GM10266 (cell line): ENCODE results near the gene KIF6.

Experiments used
- DNase-seq: peaks from one replicate; pipeline ENCODE4 v3.0.0; 2012; ENCODE audit errors: extremely low spot score
- TF ChIP-seq, protein P1 (sequence below): IDR thresholded peaks from 2 replicates; pipeline ENCODE4 v1.5.1; 2012; ENCODE audit warnings: mild to moderate bottlenecking, low read depth; ENCODE audit not compliant: control insufficient read depth, insufficient read depth; ENCODE audit errors: missing control alignments

The KIF6 gene

DNA sequence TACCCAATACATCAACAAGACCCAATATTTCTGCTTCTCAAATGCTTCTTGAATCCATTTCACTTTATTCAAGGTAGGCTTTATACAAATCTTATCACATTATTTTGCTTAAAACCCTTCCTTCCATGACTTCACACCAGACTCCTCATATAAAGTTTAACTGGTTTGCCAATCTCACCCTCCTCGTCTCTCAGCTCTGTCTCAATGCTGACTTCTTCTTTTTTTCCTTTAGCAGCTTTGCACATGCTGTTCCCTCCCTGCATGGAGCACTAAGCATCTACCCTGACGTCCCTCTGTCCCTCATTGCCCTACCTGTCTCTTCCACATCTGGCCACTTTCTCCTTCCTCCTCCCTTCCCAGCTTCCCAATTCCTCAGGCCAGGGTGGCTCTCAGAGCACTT, 442.4 kb downstream of the KIF6 start:
- TF ChIP-seq, protein P1, sequence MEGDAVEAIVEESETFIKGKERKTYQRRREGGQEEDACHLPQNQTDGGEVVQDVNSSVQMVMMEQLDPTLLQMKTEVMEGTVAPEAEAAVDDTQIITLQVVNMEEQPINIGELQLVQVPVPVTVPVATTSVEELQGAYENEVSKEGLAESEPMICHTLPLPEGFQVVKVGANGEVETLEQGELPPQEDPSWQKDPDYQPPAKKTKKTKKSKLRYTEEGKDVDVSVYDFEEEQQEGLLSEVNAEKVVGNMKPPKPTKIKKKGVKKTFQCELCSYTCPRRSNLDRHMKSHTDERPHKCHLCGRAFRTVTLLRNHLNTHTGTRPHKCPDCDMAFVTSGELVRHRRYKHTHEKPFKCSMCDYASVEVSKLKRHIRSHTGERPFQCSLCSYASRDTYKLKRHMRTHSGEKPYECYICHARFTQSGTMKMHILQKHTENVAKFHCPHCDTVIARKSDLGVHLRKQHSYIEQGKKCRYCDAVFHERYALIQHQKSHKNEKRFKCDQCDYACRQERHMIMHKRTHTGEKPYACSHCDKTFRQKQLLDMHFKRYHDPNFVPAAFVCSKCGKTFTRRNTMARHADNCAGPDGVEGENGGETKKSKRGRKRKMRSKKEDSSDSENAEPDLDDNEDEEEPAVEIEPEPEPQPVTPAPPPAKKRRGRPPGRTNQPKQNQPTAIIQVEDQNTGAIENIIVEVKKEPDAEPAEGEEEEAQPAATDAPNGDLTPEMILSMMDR = no peak
- no peak for DNase-seq

DNA sequence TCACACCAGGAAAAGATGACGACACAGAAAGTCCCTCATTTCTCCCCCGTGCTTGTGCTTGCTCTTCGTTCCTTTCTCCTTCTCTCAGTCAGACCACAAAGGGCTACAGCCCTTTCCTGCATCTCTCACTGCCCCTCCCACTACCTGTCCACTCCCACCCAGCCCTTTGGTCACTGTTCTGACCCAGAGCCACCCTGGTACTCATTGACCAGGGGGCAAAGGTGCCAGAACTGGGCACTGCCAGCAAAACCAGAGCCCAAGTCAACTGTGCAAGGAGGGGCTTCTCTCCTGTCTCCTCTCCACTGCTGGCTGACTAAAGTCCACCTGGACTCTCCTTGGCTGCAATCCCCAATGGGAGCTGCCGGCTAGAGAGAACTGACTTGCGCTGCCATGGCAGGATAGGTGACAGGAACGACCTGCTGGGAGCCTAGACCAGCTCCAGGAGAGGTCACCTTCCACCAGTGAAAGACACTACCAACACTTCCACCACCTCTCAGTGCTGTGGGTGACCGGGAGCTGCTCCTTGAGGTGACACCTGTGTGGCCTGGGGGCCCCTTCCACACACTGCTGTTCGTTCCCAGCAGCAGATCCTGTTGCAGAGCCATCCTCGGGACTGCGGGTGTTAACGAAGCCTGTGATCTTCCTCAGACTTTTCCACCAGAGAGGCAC, 443.8 kb downstream of the KIF6 start:
- TF ChIP-seq, protein P1 = no peak
- DNase-seq = no peak

DNA sequence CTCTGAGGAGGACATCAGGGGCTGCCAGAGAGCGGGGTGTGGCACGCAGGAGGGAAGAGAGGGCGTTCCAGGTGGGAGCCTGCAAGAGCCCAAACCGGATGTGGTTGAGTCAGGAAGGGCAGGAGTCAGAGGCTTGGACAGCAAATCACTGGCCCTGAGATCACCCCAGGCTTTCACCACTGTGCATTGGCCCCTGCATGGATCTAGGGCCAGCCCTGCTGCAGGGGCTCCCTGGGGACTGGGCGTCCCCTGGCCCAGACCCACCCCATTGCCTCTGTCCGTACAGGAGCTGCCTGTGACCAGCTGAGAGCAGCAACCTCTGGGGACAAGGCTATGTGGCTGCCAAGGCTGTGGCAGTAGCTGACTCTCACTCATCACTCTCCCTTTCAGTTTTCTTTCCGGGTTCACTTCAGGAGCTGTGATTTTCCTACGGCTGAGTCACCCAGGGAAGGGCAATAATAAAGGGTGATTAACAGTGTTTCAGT, 444.9 kb downstream of the KIF6 start:
- TF ChIP-seq, protein P1 = no peak
- DNase-seq = no peak
